HG02981 (cell line): ENCODE data around the gene TRANK1.
"Not testable (repeated sequence)": the region's sequence is repeated elsewhere in the genome, so short reads cannot be mapped to it uniquely, and the experiment has no call there.

ENCODE experiments used
- ATAC-seq: cut with Tn5 transposase; IDR thresholded peaks from one replicate; pipeline ENCODE4 v1.9.1; 2021; ENCODE audit warnings: mild to moderate bottlenecking, moderate library complexity; ENCODE audit not compliant: unreplicated experiment

Gene TRANK1

DNA sequence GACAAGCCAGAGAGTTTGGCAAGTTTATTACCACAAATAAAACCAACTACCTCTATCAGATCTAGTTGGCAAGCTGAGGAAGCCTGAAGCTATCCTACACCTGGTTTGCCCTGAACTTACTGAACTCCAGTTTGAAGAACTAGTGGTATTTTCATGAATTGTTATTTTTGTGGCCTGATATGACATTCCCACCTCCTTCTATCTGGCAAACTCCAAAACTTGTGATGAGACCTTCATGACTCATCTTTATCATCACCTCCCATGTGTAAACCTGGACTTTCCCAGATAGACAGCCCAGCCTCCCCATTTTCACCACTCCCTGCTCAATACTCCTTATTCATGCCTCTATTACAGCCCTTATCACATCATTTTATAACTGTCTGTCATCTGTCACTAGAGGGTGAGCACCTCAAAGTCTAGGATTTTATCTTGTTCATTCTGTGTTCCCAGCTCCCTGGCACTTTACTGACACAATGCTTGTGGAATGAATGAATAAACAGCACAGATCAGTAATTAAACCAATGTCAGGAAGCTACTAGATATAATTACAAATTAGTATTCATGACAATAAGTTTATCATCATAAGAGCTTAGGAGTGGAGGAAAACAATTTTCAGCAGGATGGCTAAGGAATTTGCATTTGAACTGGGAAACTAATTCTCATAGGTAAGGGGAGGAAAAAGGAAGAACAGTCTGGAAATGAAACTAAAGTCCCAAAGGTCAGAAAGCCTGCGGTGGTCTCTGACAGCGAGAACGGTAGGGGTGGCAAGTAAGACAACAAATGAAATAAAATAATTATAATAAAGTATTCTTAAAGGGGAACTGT lies 13.2 kb upstream of the TRANK1 start:
- no peak for ATAC-seq

- ATAC-seq = no peak
These were observed 12.2 kb upstream of the TRANK1 start for GRCh38 chr3:36957063-36957462.

- no peak for ATAC-seq
These were observed 11.3 kb upstream of the TRANK1 start for GRCh38 chr3:36956155-36956554.

DNA sequence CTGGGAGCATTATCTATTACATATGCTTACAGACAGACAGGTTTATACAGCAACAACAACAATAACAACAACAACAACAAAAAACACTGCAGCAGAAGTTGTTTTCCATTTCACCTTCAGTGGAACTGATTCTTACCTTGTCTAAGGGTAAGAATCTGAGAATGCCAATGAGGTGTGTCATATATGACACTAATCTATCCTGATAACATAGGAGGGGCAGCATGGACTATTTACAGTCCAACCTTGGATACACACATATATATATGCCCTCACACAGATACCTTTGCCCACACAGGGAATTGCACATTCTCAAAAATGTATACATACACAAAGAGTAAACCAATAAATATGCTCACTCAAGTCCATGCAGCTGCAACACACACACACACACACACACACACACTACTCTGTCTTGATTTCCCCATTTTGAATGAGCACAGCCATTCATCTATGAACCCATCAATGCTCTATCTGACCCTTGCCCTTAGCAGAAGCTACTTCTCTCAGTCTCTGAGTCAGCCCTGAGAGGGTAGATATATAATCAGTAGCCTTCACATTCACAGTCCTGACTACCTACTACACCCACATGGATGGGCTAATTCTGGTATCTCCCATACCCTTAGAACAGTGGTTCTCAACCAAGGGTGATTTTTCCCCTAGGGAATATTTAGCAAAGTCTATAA lies 9.7 kb upstream of the TRANK1 start:
- no peak for ATAC-seq

- not testable (repeated sequence) for ATAC-seq
These were observed 3.0 kb upstream of the TRANK1 start for GRCh38 chr3:36947814-36948213.

DNA sequence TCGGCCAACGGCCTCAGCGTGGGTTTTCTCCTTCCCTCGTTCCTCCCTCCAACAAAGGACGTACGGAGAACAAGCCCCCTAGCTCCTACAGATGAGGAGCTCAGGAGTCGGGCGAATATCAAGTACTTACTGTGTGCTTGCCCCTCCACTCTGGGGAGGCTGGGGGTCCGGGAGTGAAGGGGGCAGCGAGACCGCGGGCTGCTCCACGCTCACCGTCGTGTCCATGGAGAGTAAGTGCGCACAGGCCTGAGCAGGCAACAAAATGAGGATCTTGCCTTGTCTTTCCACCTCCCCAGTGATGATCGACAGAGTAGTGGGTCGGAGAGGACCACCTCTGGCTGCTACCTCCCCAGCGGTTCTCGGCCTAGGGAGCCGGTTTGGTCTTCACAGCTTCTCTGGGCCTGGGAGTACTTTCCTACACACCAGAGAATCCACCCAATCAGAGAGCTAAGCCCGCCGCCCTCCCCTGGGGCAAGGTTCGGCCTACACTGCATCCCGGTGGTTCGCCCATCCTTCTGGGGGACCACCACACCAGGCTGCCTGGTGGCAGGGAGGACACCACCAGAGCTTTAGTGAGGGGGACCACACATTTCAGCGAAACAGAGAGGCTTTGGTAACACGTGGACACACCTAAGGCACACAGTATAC lies 603 bp upstream of the TRANK1 start:
- ATAC-seq = no peak

GRCh38 chr3:36944012-36944640 lies 728 bp downstream of the TRANK1 start:
- peak; percentile 41 for ATAC-seq

DNA sequence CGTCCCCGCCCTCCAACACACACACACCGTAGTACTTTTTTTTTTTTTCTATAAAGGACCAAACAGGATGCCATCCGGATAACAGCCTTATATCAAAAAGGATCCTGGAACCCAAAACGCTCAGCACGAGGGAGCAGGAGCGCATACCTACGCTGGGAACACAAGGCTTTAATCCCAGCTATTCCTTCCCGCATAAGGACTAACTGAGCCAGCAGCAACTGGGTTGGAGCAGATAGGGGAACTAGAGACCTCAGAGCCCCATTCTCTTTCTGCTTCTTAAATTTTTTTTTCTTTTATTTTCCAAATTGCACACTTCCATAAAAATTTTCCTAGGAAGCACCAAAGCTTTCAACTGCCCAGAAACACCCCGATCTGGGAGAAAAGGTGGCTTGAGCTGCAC lies 1.3 kb downstream of the TRANK1 start:
- ATAC-seq = no peak

GRCh38 chr3:36942638-36943248 lies 2.1 kb downstream of the TRANK1 start:
- ATAC-seq = no peak

DNA sequence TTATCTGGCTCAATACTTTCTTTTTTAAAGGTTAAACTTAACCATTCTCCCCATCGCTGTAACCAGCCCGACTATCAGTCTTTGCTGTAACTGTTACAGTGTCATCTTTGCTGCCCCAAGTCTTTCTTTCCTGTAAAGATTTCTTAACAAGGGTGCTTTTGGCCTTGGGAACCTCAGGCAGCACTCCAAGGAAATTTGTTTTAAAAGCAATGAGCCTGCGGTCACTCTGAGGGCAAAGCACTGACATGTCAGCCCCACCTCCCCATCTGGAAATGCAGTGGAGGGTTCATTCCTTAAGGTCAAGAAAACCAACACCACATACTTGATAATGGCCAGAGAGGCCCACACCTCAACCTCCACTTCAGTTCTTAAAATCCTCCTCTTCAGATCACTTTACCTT lies 3.2 kb downstream of the TRANK1 start:
- no peak for ATAC-seq

DNA sequence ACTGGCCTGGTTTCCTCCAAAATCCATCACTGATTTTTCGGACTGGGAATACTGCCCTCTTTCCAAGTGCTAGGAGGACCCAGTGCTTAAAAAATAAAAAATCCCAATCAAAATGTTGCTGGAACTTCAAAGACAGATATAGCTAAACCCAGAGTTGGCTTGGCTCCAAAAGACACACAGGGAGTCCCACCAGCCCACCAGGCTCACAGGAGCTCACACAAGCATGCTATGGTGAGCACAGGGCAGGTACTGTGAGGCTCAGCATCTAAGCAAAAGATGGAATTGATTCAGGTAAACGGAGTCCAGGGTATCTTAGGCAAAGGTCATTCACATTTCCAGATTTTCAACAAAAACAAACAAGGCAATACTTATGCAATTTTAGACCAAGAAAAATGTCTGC lies 3.7 kb downstream of the TRANK1 start:
- no peak for ATAC-seq

- ATAC-seq = no peak
These were observed 7.4 kb downstream of the TRANK1 start for GRCh38 chr3:36937492-36937891.

- ATAC-seq = no peak
These were observed 11.1 kb downstream of the TRANK1 start for GRCh38 chr3:36933540-36934296.

DNA sequence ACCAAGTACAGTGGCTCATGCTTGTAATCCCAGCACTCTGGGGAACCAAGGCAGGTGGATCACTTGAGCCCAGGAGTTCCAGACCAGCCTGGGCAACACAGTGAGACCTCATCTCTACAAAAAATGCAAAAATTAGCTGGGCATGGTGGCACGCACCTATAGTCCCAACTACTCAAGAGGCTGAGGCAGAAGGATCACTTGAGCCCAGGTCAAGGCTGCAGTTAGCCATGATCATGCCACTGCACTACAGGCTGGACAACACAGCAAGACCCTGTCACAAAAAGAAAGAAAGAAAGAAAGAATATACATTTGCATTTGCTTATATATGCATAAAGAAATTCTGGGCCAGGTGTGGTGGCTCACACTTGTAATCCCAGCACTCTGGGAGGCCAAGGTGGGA lies 13.4 kb downstream of the TRANK1 start:
- not testable (repeated sequence) for ATAC-seq

- ATAC-seq = no peak
These were observed 16.6 kb downstream of the TRANK1 start for GRCh38 chr3:36928220-36928619.

DNA sequence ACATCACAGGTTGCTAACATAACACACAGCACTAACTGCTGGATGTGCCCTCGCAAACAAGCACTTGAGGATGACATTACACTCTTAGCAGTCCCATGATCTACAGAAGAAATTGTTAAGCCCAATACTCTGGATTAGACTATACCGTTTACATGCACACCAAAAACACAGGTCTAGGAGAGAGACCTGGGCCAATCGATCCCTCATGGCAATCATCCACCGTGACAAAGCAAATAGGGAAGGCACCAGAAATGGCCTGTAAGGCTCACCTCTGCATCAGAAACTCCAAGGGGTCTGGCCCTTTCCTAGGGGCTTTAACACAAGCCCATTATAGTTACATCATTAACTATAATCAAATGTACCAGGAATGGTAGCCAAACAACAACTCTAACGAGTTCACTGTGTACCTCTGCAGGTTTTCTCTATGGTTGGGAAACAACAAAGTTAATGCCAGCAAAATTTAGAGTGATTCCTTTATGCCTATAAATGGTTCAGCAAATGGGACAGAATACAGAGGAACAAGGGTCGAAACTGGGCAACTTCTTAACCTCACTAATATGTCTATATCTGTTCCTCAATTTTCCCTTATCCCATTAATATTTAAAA lies 18.5 kb downstream of the TRANK1 start:
- no peak for ATAC-seq

DNA sequence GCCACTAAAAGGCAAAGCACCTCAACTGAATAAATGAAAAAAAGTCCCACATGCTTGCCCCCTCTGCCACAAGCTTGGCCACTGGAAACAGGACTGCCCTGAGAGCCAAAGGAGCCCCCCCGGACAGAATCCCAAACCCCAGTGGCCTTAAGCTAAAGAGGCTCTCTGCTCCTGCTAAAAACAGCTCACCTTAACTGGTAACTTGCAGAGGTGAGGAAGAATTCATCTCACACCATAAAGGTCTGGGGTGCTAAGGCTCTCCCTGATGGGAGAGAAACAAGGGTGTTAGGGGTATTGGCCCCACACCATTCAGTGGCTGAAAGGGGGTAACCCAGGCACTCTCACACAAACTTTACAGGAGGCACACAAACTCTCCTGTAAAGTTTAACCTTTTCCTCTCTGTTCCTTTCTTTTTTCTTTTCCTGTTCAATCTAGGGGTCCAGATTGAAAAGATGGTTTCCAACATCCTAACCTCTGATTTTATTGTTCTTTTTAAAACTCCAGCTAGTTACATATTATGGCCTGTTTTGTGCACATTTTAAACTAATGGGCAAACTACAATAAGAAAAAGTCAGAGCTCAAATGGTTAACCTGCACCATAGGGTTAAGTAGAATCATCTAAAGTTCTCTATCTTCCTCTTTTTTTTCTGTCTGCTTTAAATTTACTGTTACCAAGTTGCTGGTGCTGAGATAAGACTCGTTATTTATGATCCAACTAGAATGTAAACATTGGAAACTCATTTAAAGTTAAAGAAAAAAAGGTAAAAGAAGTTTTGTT lies 19.9 kb downstream of the TRANK1 start:
- ATAC-seq = no peak

GRCh38 chr3:36923981-36924743 lies 20.7 kb downstream of the TRANK1 start:
- no peak for ATAC-seq
